H1 (cell line): ENCODE data around the gene GFPT1.

Experiments
- EP300 ChIP-seq, 2 experiments: IDR thresholded peaks; 1 replicate in 1 of 2; 2 replicates in 1 of 2; pipeline ENCODE4 v1.6.1; 2011 to 2012; ENCODE audit warnings: low read depth in 2 of 2, low read length in 2 of 2, mild to moderate bottlenecking in 2 of 2, borderline replicate concordance in 1 of 2, inconsistent platforms in 1 of 2, moderate library complexity in 1 of 2
- NANOG ChIP-seq: IDR thresholded peaks from 2 replicates; pipeline ENCODE4 v1.6.1; 2011; ENCODE audit warnings: low read length, low read depth, mild to moderate bottlenecking, inconsistent platforms; ENCODE audit not compliant: insufficient read depth, poor library complexity, severe bottlenecking
- POLR2A ChIP-seq, 2 experiments: IDR thresholded peaks; 1 replicate in 1 of 2; 2 replicates in 1 of 2; pipeline ENCODE4 v1.6.1; 2011; ENCODE audit warnings: low read depth in 2 of 2, low read length in 2 of 2, mild to moderate bottlenecking in 2 of 2; ENCODE audit errors: control extremely low read depth in 1 of 2
- RXRA ChIP-seq: IDR thresholded peaks from 2 replicates; pipeline ENCODE4 v1.6.1; 2011; ENCODE audit warnings: low read depth, mild to moderate bottlenecking, low read length, moderate library complexity; ENCODE audit not compliant: insufficient read depth
- YY1 ChIP-seq: IDR thresholded peaks from 2 replicates; pipeline ENCODE4 v1.6.1; 2011; ENCODE audit warnings: low read depth, mild to moderate bottlenecking, low read length
- TF ChIP-seq, protein P1 (sequence below), 3 experiments: IDR thresholded peaks; 1 replicate in 2 of 3; 2 replicates in 1 of 3; pipeline versions ENCODE4 v1.5.1 to v1.6.1; 2011; ENCODE audit warnings: low read length in 3 of 3, mild to moderate bottlenecking in 3 of 3, inconsistent platforms in 2 of 3, low read depth in 1 of 3, moderate library complexity in 1 of 3; ENCODE audit not compliant: insufficient read depth in 1 of 3; ENCODE audit errors: control extremely low read depth in 1 of 3

GRCh38 chr2:69386360-69386759 is 667 bp downstream of the GFPT1 start:
- TF ChIP-seq, protein P1, sequence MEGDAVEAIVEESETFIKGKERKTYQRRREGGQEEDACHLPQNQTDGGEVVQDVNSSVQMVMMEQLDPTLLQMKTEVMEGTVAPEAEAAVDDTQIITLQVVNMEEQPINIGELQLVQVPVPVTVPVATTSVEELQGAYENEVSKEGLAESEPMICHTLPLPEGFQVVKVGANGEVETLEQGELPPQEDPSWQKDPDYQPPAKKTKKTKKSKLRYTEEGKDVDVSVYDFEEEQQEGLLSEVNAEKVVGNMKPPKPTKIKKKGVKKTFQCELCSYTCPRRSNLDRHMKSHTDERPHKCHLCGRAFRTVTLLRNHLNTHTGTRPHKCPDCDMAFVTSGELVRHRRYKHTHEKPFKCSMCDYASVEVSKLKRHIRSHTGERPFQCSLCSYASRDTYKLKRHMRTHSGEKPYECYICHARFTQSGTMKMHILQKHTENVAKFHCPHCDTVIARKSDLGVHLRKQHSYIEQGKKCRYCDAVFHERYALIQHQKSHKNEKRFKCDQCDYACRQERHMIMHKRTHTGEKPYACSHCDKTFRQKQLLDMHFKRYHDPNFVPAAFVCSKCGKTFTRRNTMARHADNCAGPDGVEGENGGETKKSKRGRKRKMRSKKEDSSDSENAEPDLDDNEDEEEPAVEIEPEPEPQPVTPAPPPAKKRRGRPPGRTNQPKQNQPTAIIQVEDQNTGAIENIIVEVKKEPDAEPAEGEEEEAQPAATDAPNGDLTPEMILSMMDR (IDR thresholded peaks at IDR 0.05; ENCODE audit: control extremely low read depth in 1 of 3, insufficient read depth in 1 of 3, low read depth in 1 of 3, low read length in 3 of 3) = no peak
- TF ChIP-seq EP300 (IDR thresholded peaks at IDR 0.05; ENCODE audit: borderline replicate concordance in 1 of 2, low read depth in 2 of 2, low read length in 2 of 2) (no peak), NANOG (no peak), POLR2A (IDR thresholded peaks at IDR 0.05; ENCODE audit: control extremely low read depth in 1 of 2, low read depth in 2 of 2, low read length in 2 of 2) (no peak), YY1 (no peak), RXRA (no peak)
